ENCODE data around the gene ARL6IP6.

ARL6IP6 gene

DNA sequence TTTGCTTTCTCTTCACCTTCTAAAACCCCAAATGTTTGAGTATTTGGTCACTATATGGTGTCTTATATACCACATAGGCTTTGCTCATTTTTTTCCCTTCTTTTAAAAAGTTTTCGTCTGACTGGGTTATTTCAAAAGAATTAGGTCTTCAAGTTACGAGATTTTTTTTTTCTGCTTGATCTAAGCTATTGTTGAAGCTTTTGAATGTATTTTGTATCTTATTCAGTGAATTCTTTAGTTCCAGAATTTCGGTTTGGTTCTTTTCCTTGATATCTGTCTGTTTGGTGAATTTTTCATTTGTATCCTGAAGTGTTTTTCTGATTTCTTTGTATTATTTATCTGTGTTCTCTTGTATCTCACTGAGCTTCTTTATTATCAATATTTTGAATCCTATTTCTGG lies 93.5 kb downstream of the ARL6IP6 start:
- DNase-seq, result no peak

Data from CD4-positive, alpha-beta T cell treated with Interleukin-10 for 1 hour (primary cell).